HepG2 (cell line): ENCODE data around the gene LBX2. TPM values are rescaled to one million over a fixed set of nuclear protein-coding genes. Genes with fewer than 3 reads are reported as not detected.

ENCODE experiments used
- AHR ChIP-seq: IDR thresholded peaks from 2 replicates; pipeline ENCODE4 v1.6.1; 2018; ENCODE audit warnings: missing genetic modification reagents, missing compliant biosample characterization
- DNMT1 ChIP-seq: sonication (generic); formaldehyde crosslinking; IDR thresholded peaks from 2 replicates; pipeline ENCODE4 v1.5.1; 2020; ENCODE audit warnings: mild to moderate bottlenecking, missing genetic modification reagents
- FOXK1 ChIP-seq: sonication (generic); formaldehyde crosslinking; IDR thresholded peaks from 2 replicates; pipeline ENCODE4 v1.4.0; 2020; ENCODE audit warnings: low read depth, missing genetic modification reagents, borderline replicate concordance
- HIVEP1 ChIP-seq: sonication (generic); formaldehyde crosslinking; IDR thresholded peaks from 2 replicates; pipeline ENCODE4 v1.4.0; 2020; ENCODE audit warnings: mild to moderate bottlenecking, missing genetic modification reagents
- HNRNPL ChIP-seq: fragments of 200-400 bp; formaldehyde crosslinking; IDR thresholded peaks from 2 replicates; pipeline ENCODE4 v1.6.1; 2017; ENCODE audit warnings: mild to moderate bottlenecking, low read depth, low read length
- NR2C2 ChIP-seq: sonication (generic); formaldehyde crosslinking; IDR thresholded peaks from 2 replicates; pipeline ENCODE4 v1.4.0; 2020; ENCODE audit warnings: missing genetic modification reagents, mild to moderate bottlenecking, moderate library complexity, borderline replicate concordance
- RFX3 ChIP-seq: IDR thresholded peaks from 2 replicates; pipeline ENCODE4 v1.6.1; 2016; ENCODE audit warnings: missing biosample characterization, missing genetic modification reagents
- TGIF2 ChIP-seq: IDR thresholded peaks from 2 replicates; pipeline ENCODE4 v1.6.1; 2016; ENCODE audit warnings: control low read depth, missing compliant biosample characterization
- ZC3H13 ChIP-seq: sonication (generic); formaldehyde crosslinking; IDR thresholded peaks from 2 replicates; pipeline ENCODE4 v1.8.1; 2023; ENCODE audit warnings: mild to moderate bottlenecking, missing genetic modification reagents, moderate library complexity
- ZNF703 ChIP-seq: sonication (generic); formaldehyde crosslinking; IDR thresholded peaks from 2 replicates; pipeline ENCODE4 v1.5.1; 2020; ENCODE audit warnings: missing genetic modification reagents, mild to moderate bottlenecking, moderate library complexity, borderline replicate concordance
- polyA plus RNA-seq, 8 experiments: library from polyadenylated mRNA; depleted of rRNA in 3 of 8; stranded (reverse) in 7 of 8; unstranded in 1 of 8; fragments of >200 nt; fragmentation: Illumina TruSeq in 4 of 8; extraction: Trizol in 4 of 8; gene quantifications; 2 replicates each; pipeline versions ENCODE4 v1.2.1 to v1.2.3, GENCODE V29; 2011 to 2016; ENCODE audit warnings: low read depth in 4 of 8, missing spikeins in 1 of 8, mixed read lengths in 1 of 8; ENCODE audit not compliant: insufficient read depth in 1 of 8
- total RNA-seq, 5 experiments: library from RNA; depleted of rRNA; stranded (reverse); fragments of >200 nt; fragmentation: Illumina TruSeq; extraction: Trizol; gene quantifications; 2 replicates each; pipeline ENCODE4 v1.2.3, GENCODE V29; 2016; ENCODE audit warnings: low read depth in 1 of 5
- TF ChIP-seq, protein P1 (sequence below): sonication (generic); formaldehyde crosslinking; IDR thresholded peaks from 2 replicates; pipeline ENCODE4 v1.4.0; 2020; ENCODE audit warnings: missing genetic modification reagents
- TF ChIP-seq, protein P2 (sequence below): sonication (generic); formaldehyde crosslinking; IDR thresholded peaks from 2 replicates; pipeline ENCODE4 v1.5.1; 2020; ENCODE audit warnings: mild to moderate bottlenecking, missing genetic modification reagents, moderate library complexity
- TF ChIP-seq, protein P3 (sequence below): sonication (generic); formaldehyde crosslinking; conservative IDR thresholded peaks from 2 replicates; pipeline ENCODE4 v1.8.1; 2023; ENCODE audit warnings: missing genetic modification reagents
- TF ChIP-seq, protein P4 (sequence below): sonication (generic); formaldehyde crosslinking; IDR thresholded peaks from 2 replicates; pipeline ENCODE4 v1.5.1; 2020; ENCODE audit warnings: mild to moderate bottlenecking, missing genetic modification reagents, borderline replicate concordance

LBX2 gene
- total and polyA plus RNA-seq, 2 of the 13 experiments (the other 11 are each of a cell fraction or from before 2014, with no cell fraction given): 6.4 to 8.1 TPM

DNA sequence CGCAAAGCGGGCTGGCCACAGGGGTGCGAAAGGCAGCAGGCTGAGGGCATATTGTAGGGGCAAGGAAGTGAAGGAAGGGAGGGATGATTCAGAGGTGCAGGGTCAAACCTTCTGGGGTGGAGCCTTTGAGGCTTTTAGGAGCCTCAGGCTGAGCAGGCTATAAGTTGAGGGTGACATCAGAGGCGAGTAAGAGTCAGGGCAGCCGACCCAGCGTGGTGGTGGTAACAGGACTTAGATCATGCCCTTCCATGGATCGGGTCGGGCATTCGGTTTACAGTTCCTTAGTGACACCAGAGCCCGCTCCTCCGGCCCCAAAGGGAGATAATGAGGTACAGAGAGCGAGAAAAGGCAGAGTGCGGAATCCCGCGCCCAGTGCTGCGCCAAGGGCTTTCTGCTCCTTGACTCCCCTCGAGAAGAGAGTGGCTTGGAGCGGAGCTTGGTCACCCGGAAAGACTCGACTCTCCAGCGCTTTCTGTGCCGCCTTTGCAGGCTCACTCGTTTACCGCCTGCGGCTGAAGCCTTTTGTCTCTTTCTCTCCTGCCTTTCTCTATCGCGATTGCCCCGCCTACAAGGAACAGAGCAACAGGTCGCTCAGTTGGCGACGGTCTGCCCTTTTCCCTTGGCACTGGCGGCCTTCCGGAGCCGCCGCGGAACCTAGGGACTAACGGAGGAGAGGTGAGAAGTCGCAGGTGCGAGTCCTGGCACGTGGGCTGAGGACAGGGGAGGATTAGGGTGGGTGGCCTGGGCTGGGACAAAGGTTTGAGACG is 720 bp downstream of the LBX2 start (continued):
- TF ChIP-seq, protein P1, sequence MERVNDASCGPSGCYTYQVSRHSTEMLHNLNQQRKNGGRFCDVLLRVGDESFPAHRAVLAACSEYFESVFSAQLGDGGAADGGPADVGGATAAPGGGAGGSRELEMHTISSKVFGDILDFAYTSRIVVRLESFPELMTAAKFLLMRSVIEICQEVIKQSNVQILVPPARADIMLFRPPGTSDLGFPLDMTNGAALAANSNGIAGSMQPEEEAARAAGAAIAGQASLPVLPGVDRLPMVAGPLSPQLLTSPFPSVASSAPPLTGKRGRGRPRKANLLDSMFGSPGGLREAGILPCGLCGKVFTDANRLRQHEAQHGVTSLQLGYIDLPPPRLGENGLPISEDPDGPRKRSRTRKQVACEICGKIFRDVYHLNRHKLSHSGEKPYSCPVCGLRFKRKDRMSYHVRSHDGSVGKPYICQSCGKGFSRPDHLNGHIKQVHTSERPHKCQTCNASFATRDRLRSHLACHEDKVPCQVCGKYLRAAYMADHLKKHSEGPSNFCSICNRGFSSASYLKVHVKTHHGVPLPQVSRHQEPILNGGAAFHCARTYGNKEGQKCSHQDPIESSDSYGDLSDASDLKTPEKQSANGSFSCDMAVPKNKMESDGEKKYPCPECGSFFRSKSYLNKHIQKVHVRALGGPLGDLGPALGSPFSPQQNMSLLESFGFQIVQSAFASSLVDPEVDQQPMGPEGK: no peak
- TF ChIP-seq, protein P2, sequence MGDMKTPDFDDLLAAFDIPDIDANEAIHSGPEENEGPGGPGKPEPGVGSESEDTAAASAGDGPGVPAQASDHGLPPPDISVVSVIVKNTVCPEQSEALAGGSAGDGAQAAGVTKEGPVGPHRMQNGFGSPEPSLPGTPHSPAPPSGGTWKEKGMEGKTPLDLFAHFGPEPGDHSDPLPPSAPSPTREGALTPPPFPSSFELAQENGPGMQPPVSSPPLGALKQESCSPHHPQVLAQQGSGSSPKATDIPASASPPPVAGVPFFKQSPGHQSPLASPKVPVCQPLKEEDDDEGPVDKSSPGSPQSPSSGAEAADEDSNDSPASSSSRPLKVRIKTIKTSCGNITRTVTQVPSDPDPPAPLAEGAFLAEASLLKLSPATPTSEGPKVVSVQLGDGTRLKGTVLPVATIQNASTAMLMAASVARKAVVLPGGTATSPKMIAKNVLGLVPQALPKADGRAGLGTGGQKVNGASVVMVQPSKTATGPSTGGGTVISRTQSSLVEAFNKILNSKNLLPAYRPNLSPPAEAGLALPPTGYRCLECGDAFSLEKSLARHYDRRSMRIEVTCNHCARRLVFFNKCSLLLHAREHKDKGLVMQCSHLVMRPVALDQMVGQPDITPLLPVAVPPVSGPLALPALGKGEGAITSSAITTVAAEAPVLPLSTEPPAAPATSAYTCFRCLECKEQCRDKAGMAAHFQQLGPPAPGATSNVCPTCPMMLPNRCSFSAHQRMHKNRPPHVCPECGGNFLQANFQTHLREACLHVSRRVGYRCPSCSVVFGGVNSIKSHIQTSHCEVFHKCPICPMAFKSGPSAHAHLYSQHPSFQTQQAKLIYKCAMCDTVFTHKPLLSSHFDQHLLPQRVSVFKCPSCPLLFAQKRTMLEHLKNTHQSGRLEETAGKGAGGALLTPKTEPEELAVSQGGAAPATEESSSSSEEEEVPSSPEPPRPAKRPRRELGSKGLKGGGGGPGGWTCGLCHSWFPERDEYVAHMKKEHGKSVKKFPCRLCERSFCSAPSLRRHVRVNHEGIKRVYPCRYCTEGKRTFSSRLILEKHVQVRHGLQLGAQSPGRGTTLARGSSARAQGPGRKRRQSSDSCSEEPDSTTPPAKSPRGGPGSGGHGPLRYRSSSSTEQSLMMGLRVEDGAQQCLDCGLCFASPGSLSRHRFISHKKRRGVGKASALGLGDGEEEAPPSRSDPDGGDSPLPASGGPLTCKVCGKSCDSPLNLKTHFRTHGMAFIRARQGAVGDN (CRISPR knock-in tag): 0 out of 2 replicates have a peak, but pooled peaks have one; percentile 64
- TF ChIP-seq AHR (CRISPR knock-in tag): no peak
- peak; percentile 58; the same call in 1 of the 2 replicates for TF ChIP-seq TGIF2 (CRISPR knock-in tag)
- no peak for TF ChIP-seq RFX3 (CRISPR knock-in tag)
- 0 out of 2 replicates have a peak, but pooled peaks have one; percentile 1 for TF ChIP-seq ZNF703 (CRISPR knock-in tag)
- 0 out of 2 replicates have a peak, but pooled peaks have one; percentile 5 for TF ChIP-seq DNMT1
- no peak for TF ChIP-seq FOXK1
- TF ChIP-seq NR2C2 (CRISPR knock-in tag): 0 out of 2 replicates have a peak, but pooled peaks have one; percentile 4
- TF ChIP-seq HNRNPL: 0 out of 2 replicates have a peak, but pooled peaks have one; percentile 22
- 0 out of 2 replicates have a peak, but pooled peaks have one; percentile 13 for TF ChIP-seq ZC3H13 (CRISPR knock-in tag)
- no peak for TF ChIP-seq HIVEP1 (CRISPR knock-in tag)
- TF ChIP-seq, protein P3, sequence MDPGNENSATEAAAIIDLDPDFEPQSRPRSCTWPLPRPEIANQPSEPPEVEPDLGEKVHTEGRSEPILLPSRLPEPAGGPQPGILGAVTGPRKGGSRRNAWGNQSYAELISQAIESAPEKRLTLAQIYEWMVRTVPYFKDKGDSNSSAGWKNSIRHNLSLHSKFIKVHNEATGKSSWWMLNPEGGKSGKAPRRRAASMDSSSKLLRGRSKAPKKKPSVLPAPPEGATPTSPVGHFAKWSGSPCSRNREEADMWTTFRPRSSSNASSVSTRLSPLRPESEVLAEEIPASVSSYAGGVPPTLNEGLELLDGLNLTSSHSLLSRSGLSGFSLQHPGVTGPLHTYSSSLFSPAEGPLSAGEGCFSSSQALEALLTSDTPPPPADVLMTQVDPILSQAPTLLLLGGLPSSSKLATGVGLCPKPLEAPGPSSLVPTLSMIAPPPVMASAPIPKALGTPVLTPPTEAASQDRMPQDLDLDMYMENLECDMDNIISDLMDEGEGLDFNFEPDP (CRISPR knock-in tag): 0 out of 2 replicates have a peak, but pooled peaks have one; percentile 85
- TF ChIP-seq, protein P4, sequence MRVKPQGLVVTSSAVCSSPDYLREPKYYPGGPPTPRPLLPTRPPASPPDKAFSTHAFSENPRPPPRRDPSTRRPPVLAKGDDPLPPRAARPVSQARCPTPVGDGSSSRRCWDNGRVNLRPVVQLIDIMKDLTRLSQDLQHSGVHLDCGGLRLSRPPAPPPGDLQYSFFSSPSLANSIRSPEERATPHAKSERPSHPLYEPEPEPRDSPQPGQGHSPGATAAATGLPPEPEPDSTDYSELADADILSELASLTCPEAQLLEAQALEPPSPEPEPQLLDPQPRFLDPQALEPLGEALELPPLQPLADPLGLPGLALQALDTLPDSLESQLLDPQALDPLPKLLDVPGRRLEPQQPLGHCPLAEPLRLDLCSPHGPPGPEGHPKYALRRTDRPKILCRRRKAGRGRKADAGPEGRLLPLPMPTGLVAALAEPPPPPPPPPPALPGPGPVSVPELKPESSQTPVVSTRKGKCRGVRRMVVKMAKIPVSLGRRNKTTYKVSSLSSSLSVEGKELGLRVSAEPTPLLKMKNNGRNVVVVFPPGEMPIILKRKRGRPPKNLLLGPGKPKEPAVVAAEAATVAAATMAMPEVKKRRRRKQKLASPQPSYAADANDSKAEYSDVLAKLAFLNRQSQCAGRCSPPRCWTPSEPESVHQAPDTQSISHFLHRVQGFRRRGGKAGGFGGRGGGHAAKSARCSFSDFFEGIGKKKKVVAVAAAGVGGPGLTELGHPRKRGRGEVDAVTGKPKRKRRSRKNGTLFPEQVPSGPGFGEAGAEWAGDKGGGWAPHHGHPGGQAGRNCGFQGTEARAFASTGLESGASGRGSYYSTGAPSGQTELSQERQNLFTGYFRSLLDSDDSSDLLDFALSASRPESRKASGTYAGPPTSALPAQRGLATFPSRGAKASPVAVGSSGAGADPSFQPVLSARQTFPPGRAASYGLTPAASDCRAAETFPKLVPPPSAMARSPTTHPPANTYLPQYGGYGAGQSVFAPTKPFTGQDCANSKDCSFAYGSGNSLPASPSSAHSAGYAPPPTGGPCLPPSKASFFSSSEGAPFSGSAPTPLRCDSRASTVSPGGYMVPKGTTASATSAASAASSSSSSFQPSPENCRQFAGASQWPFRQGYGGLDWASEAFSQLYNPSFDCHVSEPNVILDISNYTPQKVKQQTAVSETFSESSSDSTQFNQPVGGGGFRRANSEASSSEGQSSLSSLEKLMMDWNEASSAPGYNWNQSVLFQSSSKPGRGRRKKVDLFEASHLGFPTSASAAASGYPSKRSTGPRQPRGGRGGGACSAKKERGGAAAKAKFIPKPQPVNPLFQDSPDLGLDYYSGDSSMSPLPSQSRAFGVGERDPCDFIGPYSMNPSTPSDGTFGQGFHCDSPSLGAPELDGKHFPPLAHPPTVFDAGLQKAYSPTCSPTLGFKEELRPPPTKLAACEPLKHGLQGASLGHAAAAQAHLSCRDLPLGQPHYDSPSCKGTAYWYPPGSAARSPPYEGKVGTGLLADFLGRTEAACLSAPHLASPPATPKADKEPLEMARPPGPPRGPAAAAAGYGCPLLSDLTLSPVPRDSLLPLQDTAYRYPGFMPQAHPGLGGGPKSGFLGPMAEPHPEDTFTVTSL (CRISPR knock-in tag): 0 out of 2 replicates have a peak, but pooled peaks have one; percentile 36
